ENCODE measurements around the gene FTCD. TPM values are rescaled to one million over a fixed set of nuclear protein-coding genes. Genes with fewer than 3 reads are reported as not detected.

FTCD gene
- polyA plus RNA-seq, 1 experiment, result 0.06 TPM

DNA sequence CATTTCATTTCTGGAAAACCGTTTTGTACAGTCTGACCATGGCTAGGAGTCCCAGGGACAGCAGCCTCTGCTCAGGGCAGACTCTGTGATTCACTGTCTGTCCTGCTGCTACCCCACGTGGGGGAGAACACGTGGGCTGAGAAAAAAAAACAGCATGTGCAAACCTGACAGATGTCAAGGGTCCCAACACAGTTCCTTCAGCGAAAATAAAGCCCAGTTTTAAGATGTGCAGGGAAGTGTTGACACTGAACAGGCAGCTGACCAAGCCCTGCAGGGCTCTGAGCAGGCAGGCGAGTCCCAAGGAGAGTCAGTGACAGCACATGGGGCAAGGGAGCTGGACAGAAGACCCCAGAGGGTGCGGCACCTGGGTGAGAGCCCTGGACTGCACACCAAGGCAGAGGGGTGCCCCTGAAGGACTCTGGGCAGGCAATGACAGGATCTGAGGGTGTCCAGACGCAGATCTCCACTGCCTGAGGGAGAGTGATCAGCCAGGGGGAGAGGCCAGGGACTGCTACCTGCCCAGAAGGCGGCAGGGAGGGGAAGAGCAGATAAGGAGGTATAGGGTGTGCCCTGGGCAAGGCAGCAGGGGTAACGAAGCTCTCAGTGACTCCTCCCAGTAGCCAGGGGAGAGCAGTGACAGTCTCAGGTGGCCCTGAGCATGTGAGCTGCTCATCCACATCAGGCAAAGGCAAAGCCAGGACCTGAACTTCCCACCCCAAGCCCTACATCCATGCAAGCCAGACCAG is 34.0 kb upstream of the FTCD start:
- POLR2A ChIA-PET, result no interaction called here

DNA sequence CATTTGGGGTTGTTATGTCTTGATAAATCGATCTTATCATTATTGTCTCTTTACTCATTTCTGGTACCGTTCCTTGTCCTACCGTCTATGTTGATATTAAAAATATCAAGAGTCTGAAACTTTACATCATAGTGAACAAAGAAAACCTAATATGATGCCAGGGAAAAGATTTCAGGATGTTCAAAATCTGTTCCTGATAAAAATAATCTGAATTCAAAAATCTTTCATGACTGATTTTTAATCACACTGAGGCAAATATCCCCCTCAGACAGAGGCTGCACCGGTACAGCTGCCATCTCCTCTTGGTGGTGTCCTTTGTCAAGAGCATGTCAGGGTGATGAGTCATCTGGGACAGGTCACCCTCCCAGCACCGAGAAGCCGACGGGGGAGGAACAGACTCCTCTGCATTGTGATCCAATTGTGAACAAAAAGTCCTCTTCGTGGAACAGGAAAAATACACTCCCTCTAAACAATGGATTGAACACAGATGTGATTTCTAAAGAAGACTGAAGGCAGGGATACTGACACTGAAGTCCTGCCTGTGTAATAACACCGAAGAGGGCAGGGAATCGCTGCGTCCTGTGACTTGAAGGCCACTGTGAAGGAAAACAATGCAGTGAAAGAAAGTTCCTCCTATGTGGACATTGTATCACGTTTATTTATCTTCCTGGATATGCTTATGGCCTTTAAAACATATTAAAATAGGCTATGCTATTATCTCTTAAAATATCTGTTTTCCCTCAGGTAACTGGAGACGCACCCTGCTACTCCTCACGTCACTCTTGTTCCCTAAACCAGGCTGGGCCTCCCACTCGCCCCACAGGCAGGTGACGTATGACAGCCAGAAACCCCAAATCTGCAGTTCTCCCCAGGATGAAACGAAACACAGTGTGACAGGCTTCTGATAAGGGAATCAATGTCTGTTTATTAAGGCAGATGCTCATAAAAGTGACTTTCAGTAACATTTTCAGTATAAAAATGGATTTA is 33.1 kb upstream of the FTCD start:
- Histone ChIP-seq H3K27me3 (ENCODE audit: control insufficient read depth, insufficient read depth, low read length) (no peaks in the 10 kb centered on the region), H3K4me3 (ENCODE audit: low read depth, low read length) (no peak overlapping the region), H3K36me3 (ENCODE audit: control insufficient read depth, insufficient read depth, low read length) (peaks cover 18% of the 10 kb centered on the region)
- CTCF ChIA-PET, result interaction anchor here (1.7 kb wide), 1 partner anchor 19 kb away, joined by 3 read pairs; no protein-coding TSS in a partner anchor
- TF ChIP-seq, protein P1, sequence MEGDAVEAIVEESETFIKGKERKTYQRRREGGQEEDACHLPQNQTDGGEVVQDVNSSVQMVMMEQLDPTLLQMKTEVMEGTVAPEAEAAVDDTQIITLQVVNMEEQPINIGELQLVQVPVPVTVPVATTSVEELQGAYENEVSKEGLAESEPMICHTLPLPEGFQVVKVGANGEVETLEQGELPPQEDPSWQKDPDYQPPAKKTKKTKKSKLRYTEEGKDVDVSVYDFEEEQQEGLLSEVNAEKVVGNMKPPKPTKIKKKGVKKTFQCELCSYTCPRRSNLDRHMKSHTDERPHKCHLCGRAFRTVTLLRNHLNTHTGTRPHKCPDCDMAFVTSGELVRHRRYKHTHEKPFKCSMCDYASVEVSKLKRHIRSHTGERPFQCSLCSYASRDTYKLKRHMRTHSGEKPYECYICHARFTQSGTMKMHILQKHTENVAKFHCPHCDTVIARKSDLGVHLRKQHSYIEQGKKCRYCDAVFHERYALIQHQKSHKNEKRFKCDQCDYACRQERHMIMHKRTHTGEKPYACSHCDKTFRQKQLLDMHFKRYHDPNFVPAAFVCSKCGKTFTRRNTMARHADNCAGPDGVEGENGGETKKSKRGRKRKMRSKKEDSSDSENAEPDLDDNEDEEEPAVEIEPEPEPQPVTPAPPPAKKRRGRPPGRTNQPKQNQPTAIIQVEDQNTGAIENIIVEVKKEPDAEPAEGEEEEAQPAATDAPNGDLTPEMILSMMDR (IDR thresholded peaks at IDR 0.05; ENCODE audit: insufficient read depth, low read depth, low read length), result no peak
- DNase-seq (ENCODE audit: low read depth), result no peak
- POLR2A ChIA-PET, result no interaction called here

More for the DNA sequence above, 34.0 kb upstream of the FTCD start:
- no peak overlapping the region for H3K4me3 ChIP-seq (ENCODE audit: low read depth, low read length)
- peaks cover 23% of the 10 kb centered on the region for H3K36me3 ChIP-seq (ENCODE audit: control insufficient read depth, insufficient read depth, low read length)
- no peak for DNase-seq (ENCODE audit: low read depth)
- no peaks in the 10 kb centered on the region for H3K27me3 ChIP-seq (ENCODE audit: control insufficient read depth, insufficient read depth, low read length)
- TF ChIP-seq, protein P1 (IDR thresholded peaks at IDR 0.05; ENCODE audit: insufficient read depth, low read depth, low read length), result no peak
- CTCF ChIA-PET, result interaction anchor here (0.7 to 1.7 kb wide), 2 partner anchors 18 to 309 kb away, joined by 3 to 4 read pairs; no protein-coding TSS in a partner anchor

GRCh38 chr21:46187814-46188213 is 32.4 kb upstream of the FTCD start:
- CTCF ChIA-PET, result no interaction called here
- Histone ChIP-seq H3K36me3 (ENCODE audit: control insufficient read depth, insufficient read depth, low read length) (peaks cover 15% of the 10 kb centered on the region), H3K27me3 (ENCODE audit: control insufficient read depth, insufficient read depth, low read length) (no peaks in the 10 kb centered on the region), H3K4me3 (ENCODE audit: low read depth, low read length) (no peak overlapping the region)
- DNase-seq (ENCODE audit: low read depth), result no peak
- POLR2A ChIA-PET, result no interaction called here
- TF ChIP-seq, protein P1 (IDR thresholded peaks at IDR 0.05; ENCODE audit: insufficient read depth, low read depth, low read length), result no peak

DNA sequence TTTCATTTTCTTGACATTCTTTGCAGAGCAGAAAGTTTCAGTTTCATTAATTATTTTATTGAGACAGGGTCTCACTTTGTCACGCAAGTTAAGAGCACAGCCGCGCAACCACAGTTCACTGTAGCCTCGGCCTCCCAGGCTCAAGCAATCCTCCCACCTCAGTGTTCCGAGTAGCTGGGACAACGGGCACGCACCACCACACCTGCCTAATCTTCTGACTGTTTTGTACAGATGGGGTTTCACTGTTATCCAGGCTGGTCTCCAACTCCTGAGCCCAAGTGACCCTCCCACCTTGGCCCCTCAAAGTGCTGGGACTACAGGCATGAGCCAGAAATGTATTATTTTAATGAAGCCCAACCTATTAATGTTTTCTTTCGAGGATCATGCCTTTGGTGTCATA is 31.9 kb upstream of the FTCD start:
- ChIA-PET CTCF (no interaction called here), POLR2A (no interaction called here)
- H3K27me3 ChIP-seq (ENCODE audit: control insufficient read depth, insufficient read depth, low read length), result no peaks in the 10 kb centered on the region
- TF ChIP-seq, protein P1 (IDR thresholded peaks at IDR 0.05; ENCODE audit: insufficient read depth, low read depth, low read length), result no peak
- no peak for DNase-seq (ENCODE audit: low read depth)
- H3K4me3 ChIP-seq (ENCODE audit: low read depth, low read length), result no peak overlapping the region
- peaks cover 13% of the 10 kb centered on the region for H3K36me3 ChIP-seq (ENCODE audit: control insufficient read depth, insufficient read depth, low read length)

DNA sequence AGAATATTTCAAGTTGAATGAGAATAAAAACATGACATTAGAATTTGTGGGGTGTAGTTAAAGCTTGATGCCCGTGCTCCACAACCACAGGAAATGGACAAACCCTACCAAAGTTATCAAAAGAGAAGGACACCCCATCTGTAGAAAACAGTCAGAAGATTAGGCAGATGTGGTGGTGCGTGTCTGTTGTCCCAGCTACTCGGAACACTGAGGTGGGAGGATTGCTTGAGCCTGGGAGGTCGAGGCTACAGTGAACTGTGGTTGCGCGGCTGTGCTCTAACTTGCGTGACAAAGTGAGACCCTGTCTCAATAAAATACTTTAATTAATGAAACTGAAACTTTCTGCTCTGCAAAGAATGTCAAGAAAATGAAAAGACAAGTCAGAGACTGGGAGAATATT is 30.3 kb upstream of the FTCD start:
- H3K4me3 ChIP-seq (ENCODE audit: low read depth, low read length), result no peak overlapping the region
- H3K36me3 ChIP-seq (ENCODE audit: control insufficient read depth, insufficient read depth, low read length), result peaks cover 8% of the 10 kb centered on the region
- CTCF ChIA-PET, result no interaction called here
- no peaks in the 10 kb centered on the region for H3K27me3 ChIP-seq (ENCODE audit: control insufficient read depth, insufficient read depth, low read length)
- POLR2A ChIA-PET, result no interaction called here
- no peak for DNase-seq (ENCODE audit: low read depth)
- TF ChIP-seq, protein P1 (IDR thresholded peaks at IDR 0.05; ENCODE audit: insufficient read depth, low read depth, low read length), result no peak

Measured in BJ (cell line).